Liver (tissue), 3 donors: ENCODE measurements around the gene PEX6.

Experiments used
- ATF3 ChIP-seq: IDR thresholded peaks from 2 replicates; pipeline ENCODE4 v1.6.1; 2016; ENCODE audit warnings: antibody characterized with exemption
- CTCF ChIP-seq: fragments of 150-350 bp; IDR thresholded peaks from 2 replicates; pipeline ENCODE4 v1.5.1; 2017; ENCODE audit warnings: improper control_type of control experiment, low read depth, low read length; ENCODE audit not compliant: missing input control
- EGR1 ChIP-seq, 2 donors: IDR thresholded peaks; 2 replicates each; pipeline ENCODE4 v1.6.1; 2016 to 2018; ENCODE audit warnings: antibody characterized with exemption in 2 of 2, low read depth in 2 of 2
- FOXA1 ChIP-seq: IDR thresholded peaks from 2 replicates; pipeline ENCODE4 v1.6.1; 2016; ENCODE audit warnings: antibody characterized with exemption
- FOXA2 ChIP-seq: IDR thresholded peaks from 2 replicates; pipeline ENCODE4 v1.6.1; 2016; ENCODE audit warnings: antibody characterized with exemption
- MAX ChIP-seq: IDR thresholded peaks from 2 replicates; pipeline ENCODE4 v1.6.1; 2016; ENCODE audit warnings: antibody characterized with exemption
- RAD21 ChIP-seq, 2 donors: IDR thresholded peaks; 2 replicates each; pipeline ENCODE4 v1.6.1; 2016; ENCODE audit warnings: antibody characterized with exemption in 2 of 2, mild to moderate bottlenecking in 2 of 2
- TAF1 ChIP-seq: conservative IDR thresholded peaks from 2 replicates; pipeline ENCODE4 v1.6.1; 2016; ENCODE audit warnings: antibody characterized with exemption, mild to moderate bottlenecking
- YY1 ChIP-seq: IDR thresholded peaks from 2 replicates; pipeline ENCODE4 v1.6.1; 2016; ENCODE audit warnings: antibody characterized with exemption, mild to moderate bottlenecking
- donor health status: healthy.
- donor health status: healthy.

GRCh38 chr6:42969934-42970333 lies 9.0 kb downstream of the PEX6 start:
- TF ChIP-seq TAF1 (no peak), RAD21 (IDR thresholded peaks at IDR 0.05) (no peak), CTCF (no peak), EGR1 (IDR thresholded peaks at IDR 0.05; ENCODE audit: low read depth in 2 of 2) (no peak), ATF3 (no peak), MAX (no peak), FOXA2 (no peak), YY1 (no peak), FOXA1 (no peak)
